HepG2 (cell line): ENCODE measurements around the gene FKBP5.

Experiments used
- ARHGAP35 ChIP-seq: sonication (generic); formaldehyde crosslinking; IDR thresholded peaks from 2 replicates; pipeline ENCODE4 v1.9.0; 2022; ENCODE audit warnings: mild to moderate bottlenecking, inconsistent platforms, moderate library complexity, missing genetic modification reagents, borderline replicate concordance
- CTCF ChIP-seq: sonication (generic); formaldehyde crosslinking; IDR thresholded peaks from 2 replicates; pipeline ENCODE4 v1.5.0; 2020; ENCODE audit warnings: mild to moderate bottlenecking, missing genetic modification reagents, moderate library complexity
- FOXM1 ChIP-seq: sonication (generic); formaldehyde crosslinking; IDR thresholded peaks from 2 replicates; pipeline ENCODE4 v1.5.0; 2020; ENCODE audit warnings: missing genetic modification reagents
- KMT2B ChIP-seq: IDR thresholded peaks from 2 replicates; pipeline ENCODE4 v1.6.1; 2016; ENCODE audit warnings: missing genetic modification reagents, missing compliant biosample characterization
- MXI1 ChIP-seq: IDR thresholded peaks from 3 replicates; pipeline ENCODE4 v1.6.1; 2012; ENCODE audit warnings: low read depth, low read length, inconsistent platforms, borderline replicate concordance
- TAF1 ChIP-seq: sonication (generic); formaldehyde crosslinking; IDR thresholded peaks from 2 replicates; pipeline ENCODE4 v1.4.0; 2020; ENCODE audit warnings: missing genetic modification reagents
- WIZ ChIP-seq: sonication (generic); formaldehyde crosslinking; IDR thresholded peaks from 2 replicates; pipeline ENCODE4 v1.5.1; 2020; ENCODE audit warnings: mild to moderate bottlenecking, missing genetic modification reagents

DNA sequence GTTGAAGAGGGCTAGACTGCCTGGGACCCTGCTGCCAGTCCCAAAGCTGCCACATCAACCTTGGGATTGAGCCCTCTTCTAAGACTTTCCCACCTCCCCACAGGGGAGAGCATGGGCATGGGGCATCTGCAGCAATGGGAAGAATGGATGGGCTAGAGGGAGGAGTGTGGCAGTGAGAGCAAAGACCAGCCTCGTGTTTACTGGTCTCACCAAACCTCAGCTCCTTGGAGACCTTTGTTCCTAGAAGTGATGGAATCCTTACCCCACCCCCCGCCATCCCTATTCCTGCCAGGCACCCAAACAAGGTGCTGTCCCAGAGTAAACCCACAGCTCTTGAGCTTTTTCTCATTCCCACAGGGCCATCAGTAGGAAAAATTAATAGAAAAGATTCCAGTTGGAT is 28.1 kb upstream of the FKBP5 start:
- TF ChIP-seq TAF1 (CRISPR knock-in tag) (no peak), CTCF (CRISPR knock-in tag) (no peak), KMT2B (CRISPR knock-in tag) (no peak), WIZ (CRISPR knock-in tag) (no peak), FOXM1 (CRISPR knock-in tag) (no peak), MXI1 (no peak), ARHGAP35 (CRISPR knock-in tag) (no peak)
